ENCODE data around the gene ZNF738.
"Not testable (repeated sequence)": the region's sequence is repeated elsewhere in the genome, so short reads cannot be mapped to it uniquely, and the experiment has no call there.

Gene ZNF738

DNA sequence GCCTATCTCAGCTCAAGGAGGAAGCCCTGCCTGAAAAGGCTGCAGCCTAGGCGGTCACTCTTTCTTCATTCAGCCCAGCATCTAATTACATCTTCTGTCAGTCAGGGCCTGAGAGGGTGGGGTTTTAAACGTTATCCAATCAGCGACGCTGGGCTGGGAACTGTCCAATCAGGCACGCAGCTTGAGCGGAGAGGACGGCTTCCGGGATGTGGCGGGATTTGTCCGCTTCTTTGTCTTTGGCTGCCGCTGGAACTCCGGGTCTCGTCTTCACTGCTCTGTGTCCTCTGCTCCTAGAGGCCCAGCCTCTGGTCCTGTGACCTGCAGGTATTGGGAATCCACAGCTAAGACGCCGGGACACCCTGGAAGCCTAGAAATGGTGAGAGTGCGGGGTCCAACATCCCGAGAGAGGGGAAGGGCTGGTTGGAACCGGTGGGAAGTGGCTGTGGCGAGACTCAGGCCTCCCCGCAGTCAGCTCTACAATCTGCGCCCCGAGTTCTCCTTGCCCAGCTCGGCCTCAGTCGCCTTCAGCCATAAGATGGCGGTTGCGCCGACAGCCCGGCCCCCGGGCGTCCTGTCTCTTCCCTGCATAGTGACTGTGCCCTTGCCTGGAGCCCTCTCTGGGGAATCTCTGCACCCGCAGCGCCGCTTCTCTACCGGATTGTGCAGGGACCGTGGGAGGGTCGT lies at the start of gene ZNF738:
TSS of gene ZNF738 (plus strand) at position 233 of the 684 bp plus-strand sequence. CDS start at position 374, 141 bp downstream.
- peak; percentile 80 for DNase-seq (ENCODE audit: low read depth)

DNA sequence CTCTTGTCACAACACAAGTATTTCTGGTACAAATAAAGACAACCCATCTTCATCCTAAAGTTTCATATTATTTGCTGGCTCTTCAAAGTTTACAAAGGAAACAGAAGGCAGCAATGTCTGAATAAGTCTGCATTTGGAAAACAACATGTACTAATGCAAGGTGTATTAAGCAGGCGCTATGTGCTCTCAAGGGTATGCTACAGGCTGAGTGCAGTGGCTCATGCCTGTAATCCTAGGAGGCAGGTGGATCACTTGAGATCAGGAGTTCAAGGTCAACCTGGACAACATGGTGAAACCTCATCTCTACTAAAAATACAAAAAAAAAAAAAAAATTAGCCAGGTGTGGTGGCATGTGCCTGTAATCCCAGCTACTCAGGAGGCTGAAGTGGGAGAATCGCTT lies 46.0 kb upstream of the ZNF738 start:
- DNase-seq (ENCODE audit: low read depth): not testable (repeated sequence)

DNA sequence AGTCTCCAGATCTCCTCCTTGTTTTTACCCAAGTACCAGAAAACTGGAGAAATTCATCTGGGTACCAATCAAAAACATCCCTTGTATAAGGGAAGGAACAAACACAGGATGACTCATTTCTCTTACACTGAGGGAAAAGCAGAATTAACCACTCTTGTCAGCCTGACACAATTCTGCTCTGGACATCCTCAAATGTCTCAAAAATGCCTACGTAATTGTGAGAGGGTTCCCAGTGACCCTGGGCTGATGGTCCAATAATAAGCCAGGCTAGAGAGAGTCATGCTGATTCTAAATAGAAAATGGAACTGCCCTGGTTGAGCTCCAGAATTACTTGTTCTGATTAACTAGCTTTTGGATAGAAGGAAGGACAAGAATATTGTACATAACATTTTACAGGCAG lies 44.1 kb upstream of the ZNF738 start:
- no peak for DNase-seq (ENCODE audit: low read depth)

DNA sequence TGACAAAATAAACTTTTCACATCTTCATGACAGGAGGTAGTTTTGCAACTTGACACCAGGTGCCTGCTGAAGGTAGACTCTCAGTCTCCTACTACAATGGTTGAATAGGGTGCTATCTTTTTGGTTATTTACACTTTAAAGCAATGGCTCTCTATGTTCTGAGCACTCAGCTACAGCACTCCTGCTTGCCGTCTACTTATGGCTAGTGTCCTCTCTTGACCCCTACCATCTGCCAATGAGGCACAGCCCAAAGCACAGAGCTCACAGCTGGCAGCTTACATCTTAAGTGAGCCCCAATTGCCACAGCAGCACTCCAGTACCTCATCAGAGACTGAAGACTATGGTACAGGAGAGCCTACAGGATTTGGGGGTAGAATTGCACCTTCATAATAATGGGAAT lies 41.0 kb upstream of the ZNF738 start:
- no peak for DNase-seq (ENCODE audit: low read depth)

DNA sequence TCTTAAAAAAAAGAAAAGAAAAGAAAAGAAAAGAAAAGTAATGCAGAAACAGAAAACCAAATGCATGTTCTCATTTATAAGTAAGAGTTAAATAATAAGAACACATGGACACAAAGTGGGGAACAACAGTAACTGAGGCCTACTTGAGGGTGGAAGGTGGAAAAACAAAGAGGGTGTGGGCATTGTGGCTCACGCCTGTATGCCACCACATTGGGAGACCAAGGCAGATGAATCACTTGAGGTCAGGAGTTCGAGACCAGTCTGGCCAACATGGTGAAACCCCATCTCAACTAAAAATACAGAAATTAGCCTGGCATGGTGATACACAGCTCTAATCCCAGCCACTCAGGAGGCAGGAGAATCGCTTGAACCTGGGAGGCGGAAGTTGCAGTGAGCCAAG lies 37.7 kb upstream of the ZNF738 start:
- DNase-seq (ENCODE audit: low read depth): no peak

DNA sequence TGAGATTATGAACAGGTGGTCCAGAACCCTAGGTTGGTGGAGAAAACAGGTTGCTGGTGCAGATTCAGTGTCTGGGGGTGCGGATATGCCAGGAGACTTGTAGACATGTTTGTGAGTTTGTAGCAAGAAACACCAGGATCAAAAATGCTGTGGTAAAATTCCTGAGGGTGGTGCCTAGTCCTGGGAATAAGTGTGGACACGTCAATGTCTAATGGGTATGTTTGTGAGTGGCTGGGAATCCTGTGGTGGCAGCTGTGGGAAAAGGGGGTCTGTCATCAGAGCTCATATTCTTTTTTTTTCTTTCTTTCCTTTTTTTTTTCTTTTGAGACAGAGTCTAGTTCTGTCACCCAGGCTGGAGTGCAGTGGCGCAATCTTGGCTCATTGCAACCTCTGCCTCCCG lies 36.8 kb upstream of the ZNF738 start:
- no peak for DNase-seq (ENCODE audit: low read depth)

DNA sequence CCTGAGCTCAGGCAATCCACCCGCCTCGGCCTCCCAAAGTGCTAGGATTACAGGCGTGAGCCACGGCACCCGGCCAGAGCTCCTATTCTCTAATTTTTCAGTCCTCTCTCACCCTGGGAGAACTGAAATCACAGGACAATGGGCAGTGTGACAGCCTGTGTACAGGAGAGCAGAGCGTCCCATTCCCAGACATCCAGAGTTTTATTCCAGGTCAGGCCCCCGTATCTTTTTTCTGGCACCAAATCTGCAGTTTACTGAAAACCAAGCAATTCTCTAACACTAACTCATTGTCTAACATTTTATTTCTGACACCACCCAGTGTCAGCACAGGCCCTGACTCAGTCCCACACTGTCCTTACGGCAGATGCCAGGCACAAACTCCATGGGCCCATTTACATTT lies 36.3 kb upstream of the ZNF738 start:
- no peak for DNase-seq (ENCODE audit: low read depth)

DNA sequence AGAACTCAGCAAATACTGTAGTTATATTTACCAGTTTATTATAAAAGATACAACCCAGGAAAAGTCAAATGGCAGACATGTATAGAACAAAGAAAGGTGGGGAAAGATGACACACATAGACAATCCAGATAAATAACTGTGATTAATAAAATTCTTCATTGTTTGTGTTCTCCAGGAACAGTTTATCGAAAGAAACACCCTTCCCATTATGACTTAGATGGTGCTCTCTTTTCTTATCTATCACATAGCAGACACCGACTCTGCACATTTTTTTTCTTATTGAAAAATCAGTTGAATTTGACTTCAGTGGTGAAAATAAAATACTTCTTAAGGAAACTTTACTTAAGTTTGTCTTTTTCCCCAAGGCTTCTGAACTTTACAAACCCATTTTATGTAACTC lies 35.8 kb upstream of the ZNF738 start:
- DNase-seq (ENCODE audit: low read depth): no peak

DNA sequence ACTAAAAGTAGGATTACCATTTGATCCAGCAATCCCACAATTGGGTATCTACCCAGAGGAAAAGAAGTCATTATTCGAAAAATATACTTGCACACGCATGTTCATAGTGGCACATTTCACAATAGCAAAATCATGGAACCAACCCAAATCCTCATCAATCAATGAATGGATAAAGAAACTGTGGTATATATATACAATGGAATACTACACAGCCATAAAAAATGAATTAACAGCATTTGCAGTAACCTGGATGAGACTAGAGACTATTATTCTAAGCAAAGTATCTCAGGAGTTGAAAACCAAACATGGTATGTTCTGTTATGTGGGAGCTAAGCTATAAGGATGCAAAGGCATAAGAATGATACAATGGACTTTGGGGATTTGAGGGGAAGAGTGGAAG lies 32.6 kb upstream of the ZNF738 start:
- no peak for DNase-seq (ENCODE audit: low read depth)

DNA sequence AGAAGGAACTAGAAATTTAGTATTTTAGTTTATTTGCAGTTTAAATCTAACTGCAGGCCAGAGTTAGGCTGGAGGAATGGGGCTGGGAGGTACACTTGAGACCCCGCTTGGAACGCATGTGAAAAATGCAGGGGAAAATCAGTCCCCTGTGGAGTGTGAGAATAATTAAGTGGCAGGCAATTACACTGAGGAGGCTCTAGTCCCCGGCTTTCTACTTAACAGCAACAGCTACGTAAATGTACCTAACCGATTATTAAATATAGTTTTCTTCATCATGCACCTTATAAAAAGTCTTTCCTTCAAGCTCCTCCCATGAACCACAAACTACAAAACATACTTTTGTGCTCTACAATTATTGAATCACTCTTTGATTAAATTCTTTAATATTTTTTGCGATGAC lies 30.4 kb upstream of the ZNF738 start:
- no peak for DNase-seq (ENCODE audit: low read depth)

DNA sequence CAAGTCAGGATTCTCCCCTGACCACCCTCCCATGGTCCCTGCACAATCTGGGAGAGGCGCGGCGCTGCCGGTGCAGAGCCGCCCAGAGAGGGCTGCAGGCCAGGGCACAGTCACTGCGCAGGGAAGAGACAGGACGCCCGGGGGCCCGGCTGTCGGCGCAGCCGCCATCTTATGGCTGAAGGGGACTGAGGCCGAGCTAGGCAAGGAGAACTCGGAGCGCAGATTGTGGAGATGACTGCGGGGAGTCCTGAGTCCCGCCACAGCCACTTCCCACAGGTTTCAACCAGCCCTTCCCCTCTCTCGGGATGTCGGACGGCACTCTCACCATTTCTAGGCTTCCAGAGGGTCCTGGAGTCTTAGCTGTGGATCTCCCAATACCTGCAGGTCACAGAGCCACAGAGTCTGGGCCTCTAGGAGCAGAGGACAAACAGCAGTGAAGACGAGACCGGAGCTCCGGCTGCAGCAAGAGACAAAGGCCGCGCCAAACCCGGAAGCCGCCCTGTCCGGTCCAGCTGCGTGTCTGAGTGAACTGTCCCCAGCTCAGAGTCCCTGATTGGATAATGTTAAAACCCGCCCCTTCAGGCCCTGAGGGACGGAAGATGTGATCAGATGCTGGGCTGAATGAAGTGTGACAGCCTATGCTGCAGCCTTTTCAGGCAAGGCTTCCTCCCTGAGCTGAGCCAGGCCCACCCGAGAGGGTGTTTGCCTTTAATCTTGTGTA lies 29.8 kb upstream of the ZNF738 start, which contains the start of gene ZNF708:
TSS of gene ZNF708 (minus strand) at position 526 of the 721 bp plus-strand sequence. CDS start at position 328, 198 bp downstream.
- peak; percentile 76 for DNase-seq (ENCODE audit: low read depth)

DNA sequence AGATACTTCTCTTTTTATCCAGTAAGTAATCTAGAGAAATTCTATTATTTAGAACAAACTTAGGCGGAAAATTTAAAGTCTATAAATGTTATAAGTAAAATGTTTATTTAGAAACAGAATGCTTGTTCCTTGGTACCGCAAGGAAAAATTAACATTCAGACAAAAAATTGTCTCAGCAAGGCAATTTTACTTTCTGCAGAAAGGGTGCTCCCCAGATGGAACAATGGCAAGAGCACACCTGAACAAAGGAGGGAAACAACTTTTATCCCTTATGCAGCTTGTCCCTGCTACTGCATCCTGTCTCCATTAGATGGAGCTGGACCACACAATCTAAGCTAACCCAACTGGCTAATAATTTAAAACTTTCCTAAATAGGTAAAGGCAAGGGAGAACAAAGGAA lies 23.1 kb upstream of the ZNF738 start:
- DNase-seq (ENCODE audit: low read depth): no peak

DNA sequence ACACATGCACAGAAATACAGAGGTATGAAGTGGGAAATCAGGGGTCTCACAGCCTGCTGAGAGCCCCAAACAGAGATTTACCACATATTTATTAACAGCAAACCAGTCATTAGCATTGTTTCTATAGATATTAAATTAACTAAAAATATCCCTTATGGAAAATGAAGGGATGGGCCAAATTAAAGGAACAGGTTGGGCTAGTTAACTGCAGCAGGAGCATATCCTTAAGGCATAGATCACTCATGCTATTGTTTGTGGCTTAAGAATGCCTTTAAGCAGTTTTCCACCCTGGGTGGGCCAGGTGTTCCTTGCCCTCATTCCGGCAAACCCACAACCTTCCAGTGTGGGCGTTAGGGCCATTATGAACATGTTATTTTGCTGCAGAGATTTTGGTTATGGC lies 14.0 kb upstream of the ZNF738 start:
- DNase-seq (ENCODE audit: low read depth): not testable (repeated sequence)

DNA sequence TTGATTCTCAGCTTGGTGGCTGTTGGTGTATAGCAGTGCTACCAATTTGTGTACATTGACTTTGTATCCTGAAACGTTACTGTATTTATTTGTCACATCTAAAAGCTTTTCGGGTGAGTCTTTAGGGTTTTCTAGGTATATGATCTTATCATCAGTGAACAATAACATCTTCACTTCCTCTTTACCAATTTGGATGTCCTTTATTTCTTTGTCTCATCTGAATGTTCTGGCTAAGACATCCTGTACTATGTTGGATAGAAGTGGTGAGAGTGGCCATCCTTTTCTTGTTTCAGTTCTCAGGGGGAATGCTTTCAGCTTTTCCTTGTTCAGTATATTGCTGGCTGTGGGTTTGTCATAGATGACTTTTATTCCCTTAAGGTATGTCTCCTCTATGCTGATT lies 6.0 kb upstream of the ZNF738 start:
- no peak for DNase-seq (ENCODE audit: low read depth)

DNA sequence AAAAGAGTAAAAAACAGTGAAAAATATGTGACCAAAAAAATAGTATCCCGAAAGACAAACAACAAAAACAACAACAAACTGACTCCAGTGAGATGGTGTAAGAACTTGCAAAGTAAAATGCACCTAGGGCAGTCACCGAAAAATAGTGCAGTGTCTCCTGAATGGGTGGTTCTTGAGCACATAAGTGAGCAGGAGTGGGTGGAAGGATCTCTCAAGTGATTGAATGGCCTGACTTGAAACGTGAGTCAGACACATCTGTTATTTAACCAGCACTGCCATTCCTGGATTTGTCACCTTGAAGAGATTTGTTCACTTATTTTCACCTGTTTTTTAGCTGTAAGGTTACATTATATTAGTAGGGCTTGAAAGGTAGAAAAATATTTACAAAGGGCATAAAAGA lies 3.5 kb downstream of the ZNF738 start:
- DNase-seq (ENCODE audit: low read depth): no peak

DNA sequence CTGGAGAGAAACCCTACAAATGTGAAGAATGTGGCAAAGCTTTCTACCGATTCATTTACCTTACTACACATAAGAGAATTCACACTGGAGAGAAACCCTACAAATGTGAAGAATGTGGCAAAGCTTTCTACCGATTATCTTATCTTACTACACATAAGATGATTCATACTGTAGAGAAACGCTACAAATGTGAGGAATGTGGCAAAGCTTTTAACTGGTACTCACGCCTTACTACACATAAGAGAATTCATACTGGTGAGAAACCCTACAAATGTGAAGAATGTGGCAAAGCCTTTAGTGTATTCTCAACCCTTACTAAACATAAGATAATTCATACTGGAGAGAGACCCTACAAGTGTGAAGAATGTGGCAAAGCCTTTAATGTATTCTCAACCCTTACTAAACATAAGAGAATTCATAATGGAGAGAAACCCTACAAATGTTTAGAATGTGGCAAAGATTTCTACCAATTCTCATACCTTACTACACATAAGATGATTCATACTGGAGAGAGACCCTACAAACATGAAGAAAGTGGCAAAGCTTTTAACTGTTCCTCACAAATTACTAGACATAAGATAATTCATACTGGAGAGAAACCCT lies 25.3 kb downstream of the ZNF738 start:
- no peak for DNase-seq (ENCODE audit: low read depth)

DNA sequence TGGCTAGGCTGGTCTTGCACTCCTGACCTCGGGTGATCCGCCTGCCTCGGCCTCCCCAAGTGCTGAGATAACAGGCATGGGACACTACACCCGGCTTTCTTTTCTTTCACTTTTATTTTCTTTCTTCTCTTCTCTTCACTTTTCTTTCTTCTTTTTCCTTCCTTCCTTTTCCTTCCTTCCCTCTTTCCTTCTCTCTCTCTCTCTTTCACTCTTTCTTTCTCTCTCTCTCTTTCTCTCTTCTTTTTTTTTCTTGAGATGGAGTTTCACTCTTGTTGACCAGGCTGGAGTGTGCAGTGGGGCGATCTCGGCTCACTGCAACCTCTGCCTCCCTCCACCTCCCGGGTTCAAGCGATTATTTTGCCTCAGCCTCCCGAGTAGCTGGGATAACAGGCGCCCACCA lies 37.3 kb downstream of the ZNF738 start:
- DNase-seq (ENCODE audit: low read depth): no peak

DNA sequence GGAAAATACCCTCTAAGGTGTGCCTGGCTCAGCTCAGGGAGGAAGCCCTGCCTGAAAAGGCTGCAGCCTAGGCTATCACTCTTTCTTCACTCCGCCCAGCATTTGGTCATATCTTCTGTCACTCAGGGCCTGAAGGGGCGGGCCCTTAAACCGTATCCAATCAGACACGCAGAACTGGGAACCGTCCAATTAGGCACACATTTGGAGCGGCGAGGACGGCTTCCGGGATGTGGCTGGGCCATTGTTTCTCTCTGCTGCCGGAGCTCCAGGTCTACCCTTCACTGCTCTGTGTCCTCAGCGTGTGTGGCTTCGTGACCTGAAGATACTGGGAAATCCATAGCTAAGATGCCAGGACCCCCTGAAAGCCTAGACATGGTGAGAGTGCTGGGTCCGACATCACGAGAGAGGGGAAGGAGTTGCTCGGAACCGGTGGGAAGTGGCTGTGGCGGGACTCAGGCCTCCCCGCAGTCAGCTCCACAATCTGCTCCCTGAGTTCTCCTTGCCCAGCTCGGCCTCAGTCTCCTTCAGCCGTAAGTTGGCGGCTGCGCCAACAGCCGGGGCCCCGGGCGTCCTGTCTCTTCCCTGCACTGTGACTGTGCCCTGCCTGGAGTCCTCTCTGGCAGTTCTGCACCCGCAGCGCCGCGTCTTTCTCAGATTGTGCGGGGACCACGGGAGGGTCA lies 38.2 kb downstream of the ZNF738 start, which contains the start of gene ZNF493:
TSS of gene ZNF493 (plus strand) at position 241 of the 680 bp plus-strand sequence. CDS start at position 346, 105 bp downstream.
- peak; percentile 83 for DNase-seq (ENCODE audit: low read depth)

DNA sequence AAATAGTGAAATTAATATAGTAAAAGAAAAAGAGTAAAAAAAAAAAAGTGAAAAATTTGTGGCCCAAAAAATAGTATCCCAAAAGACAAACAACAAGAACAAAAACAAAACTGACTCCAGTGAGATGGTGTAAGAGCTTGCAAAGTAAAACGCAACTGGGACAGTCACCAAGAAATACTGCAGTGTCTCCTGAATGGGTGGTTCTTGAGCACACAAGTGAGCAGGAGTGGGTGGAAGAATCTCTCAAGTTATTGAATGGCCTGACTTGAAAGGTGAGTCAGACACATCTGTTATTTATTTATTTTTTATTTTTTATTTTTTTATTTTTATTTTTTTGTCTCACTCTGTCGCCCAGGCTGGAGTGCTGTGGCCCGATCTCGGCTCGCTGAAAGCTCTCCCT lies 40.1 kb downstream of the ZNF738 start:
- DNase-seq (ENCODE audit: low read depth): no peak

DNA sequence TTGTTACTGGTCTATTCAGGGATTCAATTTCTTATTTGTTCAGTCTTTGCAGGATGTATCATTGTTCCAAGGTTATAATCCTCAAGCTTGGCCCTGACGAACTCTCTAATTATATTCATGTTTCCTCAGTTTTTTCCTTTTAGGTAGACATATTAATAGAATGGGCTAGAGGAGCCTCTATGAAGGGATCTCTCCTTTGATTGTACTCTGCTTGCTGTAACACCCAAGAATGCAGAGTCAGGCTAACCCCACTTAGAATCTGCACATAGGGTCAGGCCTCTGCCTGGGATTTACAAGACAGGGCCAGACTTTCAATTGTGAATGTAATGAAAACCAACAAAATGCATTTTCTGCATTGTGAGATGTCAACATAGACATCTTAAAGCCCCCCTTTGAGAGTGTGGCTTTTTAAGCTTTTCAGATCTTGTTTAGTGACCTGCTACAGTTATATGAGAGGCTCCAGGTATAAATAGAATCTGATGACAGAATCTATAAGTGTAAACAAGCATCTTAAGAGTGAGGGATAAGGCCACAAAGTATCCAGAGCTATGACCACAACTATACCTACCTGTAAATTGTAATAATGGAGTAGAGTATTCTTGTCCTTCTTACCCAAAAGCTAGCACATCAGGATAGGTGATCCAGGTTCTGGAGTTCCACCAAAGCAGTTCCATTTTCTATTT lies 43.6 kb downstream of the ZNF738 start:
- DNase-seq (ENCODE audit: low read depth): no peak

DNA sequence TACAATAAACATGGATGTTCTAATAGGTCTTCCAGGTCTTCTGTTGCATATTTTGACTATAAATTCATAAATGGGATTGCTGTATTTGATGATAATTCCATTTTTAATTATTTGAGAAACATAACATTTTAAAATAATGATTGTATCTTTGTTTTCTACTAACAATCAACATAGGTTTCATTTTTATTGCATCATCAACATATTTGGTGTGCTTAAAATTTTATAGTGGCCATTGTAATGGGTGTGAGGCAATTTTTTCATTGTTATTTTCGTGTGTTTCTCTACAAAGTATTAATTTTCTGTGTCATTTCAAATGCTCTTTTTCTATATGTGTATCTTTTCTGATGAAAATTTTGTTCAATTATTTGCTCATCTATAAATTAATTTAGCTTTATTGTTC lies 51.4 kb downstream of the ZNF738 start:
- no peak for DNase-seq (ENCODE audit: low read depth)

DNA sequence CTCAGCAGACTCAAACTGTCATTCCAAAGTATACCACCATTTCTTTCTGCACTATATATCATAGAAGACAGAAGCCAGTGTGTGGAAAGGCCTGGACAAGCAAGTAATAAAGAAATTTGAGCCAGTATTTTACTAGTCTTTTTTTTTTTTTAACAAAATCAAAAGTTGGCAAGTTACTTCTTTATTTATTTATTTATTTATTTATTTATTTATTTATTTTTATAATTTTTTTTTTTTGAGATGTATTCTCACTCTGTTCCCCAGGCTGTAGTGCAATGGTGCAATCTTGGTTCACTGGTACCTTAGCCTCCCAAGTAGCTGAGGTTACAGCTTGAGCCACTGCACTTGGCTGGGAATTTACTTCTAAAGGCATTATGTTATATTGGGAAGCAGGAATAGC lies 63.4 kb downstream of the ZNF738 start:
- DNase-seq (ENCODE audit: low read depth): no peak

Measured in GM04503 (cell line).